Measurements from ENCODE around the gene TRPV5.

Gene TRPV5

GRCh38 chr7:142871260-142872105 lies 62.1 kb downstream of the TRPV5 start:
- DNase-seq (ENCODE audit: low spot score) (no peak), FAIRE-seq (no peak)

- FAIRE-seq (no peak), DNase-seq (ENCODE audit: low spot score) (no peak)
Measured at GRCh38 chr7:142870566-142871259, 62.8 kb downstream of the TRPV5 start.

GRCh38 chr7:142870147-142870559 lies 63.4 kb downstream of the TRPV5 start:
- FAIRE-seq (no peak), DNase-seq (ENCODE audit: low spot score) (no peak)

GRCh38 chr7:142869434-142869833 lies 64.1 kb downstream of the TRPV5 start:
- DNase-seq (ENCODE audit: low spot score) (no peak), FAIRE-seq (no peak)

- DNase-seq (ENCODE audit: low spot score) (no peak), FAIRE-seq (no peak)
Measured at GRCh38 chr7:142868986-142869415, 64.5 kb downstream of the TRPV5 start.

GRCh38 chr7:142868188-142868985 lies 65.2 kb downstream of the TRPV5 start:
- FAIRE-seq (no peak), DNase-seq (ENCODE audit: low spot score) (no peak)

GRCh38 chr7:142867398-142868187 lies 66.0 kb downstream of the TRPV5 start:
- FAIRE-seq (no peak), DNase-seq (ENCODE audit: low spot score) (no peak)

- no peak for FAIRE-seq
- no peak for DNase-seq (ENCODE audit: low spot score)
Measured at GRCh38 chr7:142867097-142867378, 66.5 kb downstream of the TRPV5 start.

GRCh38 chr7:142866361-142867096 lies 67.0 kb downstream of the TRPV5 start:
- DNase-seq (ENCODE audit: low spot score) = no peak
- no peak for FAIRE-seq

GRCh38 chr7:142865766-142866165 lies 67.8 kb downstream of the TRPV5 start:
- FAIRE-seq = no peak
- no peak for DNase-seq (ENCODE audit: low spot score)

GRCh38 chr7:142864980-142865747 lies 68.4 kb downstream of the TRPV5 start:
- DNase-seq (ENCODE audit: low spot score) (no peak), FAIRE-seq (no peak)

GRCh38 chr7:142863891-142864685 lies 69.5 kb downstream of the TRPV5 start:
- FAIRE-seq (no peak), DNase-seq (ENCODE audit: low spot score) (no peak)

GRCh38 chr7:142862786-142863400 lies 70.7 kb downstream of the TRPV5 start:
- DNase-seq (ENCODE audit: low spot score) (no peak), FAIRE-seq (no peak)

GRCh38 chr7:142862351-142862750 lies 71.2 kb downstream of the TRPV5 start:
- DNase-seq (ENCODE audit: low spot score) = no peak
- no peak for FAIRE-seq

- DNase-seq (ENCODE audit: low spot score) (no peak), FAIRE-seq (no peak)
Measured at GRCh38 chr7:142860968-142861367, 72.6 kb downstream of the TRPV5 start.

GRCh38 chr7:142859829-142860228 lies 73.7 kb downstream of the TRPV5 start:
- DNase-seq (ENCODE audit: low spot score) = no peak
- FAIRE-seq = no peak

- FAIRE-seq (no peak), DNase-seq (ENCODE audit: low spot score) (no peak)
Measured at GRCh38 chr7:142859411-142859810, 74.1 kb downstream of the TRPV5 start.

Measured in RCC 7860 (cell line).